Sigmoid colon (tissue), 7 donors: Measurements from ENCODE around the gene GMDS. TPM values are rescaled to one million over a fixed set of nuclear protein-coding genes. Genes with fewer than 3 reads are reported as not detected.

Experiments
- DNase-seq: peaks from one replicate; pipeline ENCODE4 v3.0.0-alpha.2; 2019
- H3K27ac ChIP-seq, 4 donors: fragments of 200-600 bp; sonication (generic); one replicate each; pipeline ENCODE4 v1.5.1; 2016 to 2019; ENCODE audit warnings: mild to moderate bottlenecking in 1 of 4
- H3K27me3 ChIP-seq, 3 donors: fragments of 200-600 bp; sonication (generic); one replicate each; pipeline ENCODE4 v1.5.1; 2019; ENCODE audit warnings: mild to moderate bottlenecking in 1 of 3
- H3K36me3 ChIP-seq, 4 donors: fragments of 200-600 bp; sonication (generic); one replicate each; pipeline ENCODE4 v1.5.1; 2016 to 2019
- H3K4me1 ChIP-seq, 4 donors: fragments of 200-600 bp; sonication (generic); one replicate each; pipeline ENCODE4 v1.5.1; 2017 to 2019
- H3K4me3 ChIP-seq, 4 donors: fragments of 200-600 bp; sonication (generic); one replicate each; pipeline ENCODE4 v1.5.1; 2017 to 2019; ENCODE audit warnings: mild to moderate bottlenecking in 2 of 4, moderate library complexity in 1 of 4
- H3K9me3 ChIP-seq, 4 donors: fragments of 200-600 bp in 3 of 4; sonication (generic) in 3 of 4; one replicate each; pipeline versions ENCODE4 v1.5.1 to v1.6.1; 2013 to 2019
- CTCF ChIP-seq, 4 experiments: fragments of 450-650 bp in 3 of 4; fragments of 200-600 bp in 1 of 4; IDR thresholded peaks; one replicate each; pipeline ENCODE4 v1.5.1; 2016 to 2019; ENCODE audit warnings: antibody characterized with exemption in 4 of 4, mild to moderate bottlenecking in 3 of 4, moderate library complexity in 2 of 4
- EP300 ChIP-seq, 4 donors: sonication (generic); formaldehyde crosslinking; IDR thresholded peaks; one replicate each; pipeline ENCODE4 v1.6.1; 2017; ENCODE audit warnings: antibody characterized with exemption in 4 of 4
- POLR2A ChIP-seq, 2 donors: fragments of 450-650 bp; IDR thresholded peaks; one replicate each; pipeline ENCODE4 v1.6.1; 2016; ENCODE audit warnings: antibody characterized with exemption in 2 of 2, mild to moderate bottlenecking in 2 of 2, moderate library complexity in 2 of 2
- POLR2AphosphoS5 ChIP-seq, 4 donors: sonication (generic); formaldehyde crosslinking; IDR thresholded peaks; one replicate each; pipeline ENCODE4 v1.6.1; 2017; ENCODE audit warnings: antibody characterized with exemption in 4 of 4
- WGBS, 2 donors: extraction: QIAGEN DNeasy Blood & Tissue Kit; methylation state at CpG; one replicate each; pipeline ENCODE4 v1.1.7; 2013; 5-methylcytosine and 5-hydroxymethylcytosine counted together
- intact Hi-C: fragments of 100-400 bp; cut with DNase I; formaldehyde crosslinking; loops from one replicate; pipeline ENCODE4 v1.15.1; 2023
- polyA plus RNA-seq, 3 donors: library from polyadenylated mRNA; stranded (reverse); fragments of 200-250 nt; gene quantifications; one replicate each; pipeline ENCODE4 v1.2.3, GENCODE V29; 2013
- total RNA-seq, 4 donors: library from RNA; depleted of rRNA; stranded (reverse); fragments of >200 nt; gene quantifications; one replicate each; pipeline ENCODE4 v1.1.0, GENCODE V29; 2016
- donor health status: healthy with polysubstance abuse.
- donor health status: Bipolar disorder and iron deficiency.
- donor health status: healthy.

Gene GMDS
- total and polyA plus RNA-seq, 7 donors = 3.1 to 173 (median 9.4) TPM

GRCh38 chr6:1839361-1839760, 406.0 kb downstream of the GMDS start:
- Histone ChIP-seq H3K4me3 (no peak overlapping the region), H3K27ac (no peak overlapping the region), H3K4me1 (peaks cover 0 to 14% (median 8%) of the 10 kb centered on the region in 4 donors), H3K9me3 (no peaks in the 10 kb centered on the region), H3K27me3 (no peaks in the 10 kb centered on the region), H3K36me3 (no peaks in the 10 kb centered on the region)
- no peak for DNase-seq
- TF ChIP-seq POLR2A (IDR thresholded peaks at IDR 0.05) (no peak), EP300 (IDR thresholded peaks at IDR 0.05) (no peak), POLR2AphosphoS5 (IDR thresholded peaks at IDR 0.05) (no peak), CTCF (IDR thresholded peaks at IDR 0.05) (no peak)
- intact Hi-C loops = no loop called here

GRCh38 chr6:1838604-1839213, 406.7 kb downstream of the GMDS start:
- DNase-seq = no peak
- 90 to 95% methylated on average over 5 of the region's 5 CpGs for WGBS, 2 donors

GRCh38 chr6:1837826-1838225, 407.6 kb downstream of the GMDS start:
- no peak for DNase-seq
- H3K4me1 ChIP-seq = peaks cover 0 to 14% (median 12%) of the 10 kb centered on the region in 4 donors
- H3K27ac ChIP-seq = no peak overlapping the region
- no peaks in the 10 kb centered on the region for H3K27me3 ChIP-seq
- intact Hi-C loops = no loop called here
- WGBS, 2 donors = 72 to 77% methylated on average over 2 of the region's 2 CpGs
- H3K9me3 ChIP-seq = no peaks in the 10 kb centered on the region
- no peaks in the 10 kb centered on the region for H3K36me3 ChIP-seq
- TF ChIP-seq POLR2AphosphoS5 (IDR thresholded peaks at IDR 0.05) (no peak), POLR2A (IDR thresholded peaks at IDR 0.05) (no peak), EP300 (IDR thresholded peaks at IDR 0.05) (no peak), CTCF (IDR thresholded peaks at IDR 0.05) (no peak)
- no peak overlapping the region for H3K4me3 ChIP-seq

More at GRCh38 chr6:1838604-1839213, 406.7 kb downstream of the GMDS start:
- H3K4me3 ChIP-seq = no peak overlapping the region
- intact Hi-C loops = no loop called here
- H3K27me3 ChIP-seq = no peaks in the 10 kb centered on the region
- peaks cover 0 to 14% (median 8%) of the 10 kb centered on the region in 4 donors for H3K4me1 ChIP-seq
- no peak overlapping the region for H3K27ac ChIP-seq
- TF ChIP-seq POLR2AphosphoS5 (IDR thresholded peaks at IDR 0.05) (no peak), CTCF (IDR thresholded peaks at IDR 0.05) (no peak), POLR2A (IDR thresholded peaks at IDR 0.05) (no peak), EP300 (IDR thresholded peaks at IDR 0.05) (no peak)
- H3K36me3 ChIP-seq = no peaks in the 10 kb centered on the region
- H3K9me3 ChIP-seq = no peaks in the 10 kb centered on the region

GRCh38 chr6:1836690-1837089, 408.7 kb downstream of the GMDS start:
- TF ChIP-seq POLR2AphosphoS5 (IDR thresholded peaks at IDR 0.05) (no peak), EP300 (IDR thresholded peaks at IDR 0.05) (no peak), POLR2A (IDR thresholded peaks at IDR 0.05) (no peak), CTCF (IDR thresholded peaks at IDR 0.05) (no peak)
- Histone ChIP-seq H3K4me1 (peaks cover 0 to 17% (median 15%) of the 10 kb centered on the region in 4 donors), H3K9me3 (no peaks in the 10 kb centered on the region), H3K27ac (no peak overlapping the region), H3K4me3 (no peak overlapping the region), H3K27me3 (no peaks in the 10 kb centered on the region), H3K36me3 (no peaks in the 10 kb centered on the region)
- no peak for DNase-seq
- WGBS, 2 donors = 92 to 97% methylated on average over 3 of the region's 3 CpGs
- intact Hi-C loops = no loop called here
